Hepatocyte (in vitro differentiated cells): ENCODE data around the gene DOP1A. TPM values are rescaled to one million over a fixed set of nuclear protein-coding genes. Genes with fewer than 3 reads are reported as not detected.

Experiments
- DNase-seq: peaks from one replicate; pipeline ENCODE4 v3.0.0-alpha.2; 2016; ENCODE audit warnings: low spot score
- H2AFZ ChIP-seq: fragments of 200-600 bp; sonication (generic); 2 replicates; pipeline ENCODE4 v1.6.0; 2016; ENCODE audit warnings: antibody characterized with exemption, mild to moderate bottlenecking
- H3K27ac ChIP-seq: fragments of 200-600 bp; sonication (generic); 2 replicates; pipeline ENCODE4 v1.5.1; 2016; ENCODE audit warnings: mild to moderate bottlenecking
- H3K27me3 ChIP-seq: fragments of 200-600 bp; sonication (generic); 2 replicates; pipeline ENCODE4 v1.6.1; 2016
- H3K36me3 ChIP-seq: fragments of 200-600 bp; sonication (generic); replicated peaks from 2 replicates; pipeline ENCODE4 v1.5.1; 2016; ENCODE audit warnings: low read depth; ENCODE audit not compliant: insufficient read depth
- H3K4me1 ChIP-seq: fragments of 200-600 bp; sonication (generic); 2 replicates; pipeline ENCODE4 v1.5.1; 2016; ENCODE audit warnings: mild to moderate bottlenecking, moderate library complexity; ENCODE audit not compliant: insufficient read depth
- H3K4me2 ChIP-seq: fragments of 200-600 bp; sonication (generic); 2 replicates; pipeline ENCODE4 v1.6.0; 2016
- H3K4me3 ChIP-seq: fragments of 200-600 bp; sonication (generic); 2 replicates; pipeline ENCODE4 v1.5.1; 2016; ENCODE audit warnings: mild to moderate bottlenecking
- H3K79me2 ChIP-seq: fragments of 200-600 bp; sonication (generic); 2 replicates; pipeline ENCODE4 v1.6.0; 2017; ENCODE audit warnings: mild to moderate bottlenecking
- H3K9me2 ChIP-seq: fragments of 200-600 bp; sonication (generic); replicated peaks from 2 replicates; pipeline ENCODE4 v1.6.0; 2017; ENCODE audit warnings: mild to moderate bottlenecking; ENCODE audit not compliant: insufficient read depth
- H3K9me3 ChIP-seq: fragments of 200-600 bp; sonication (generic); 2 replicates; pipeline ENCODE4 v1.5.1; 2016; ENCODE audit warnings: low read depth, mild to moderate bottlenecking
- H4K20me1 ChIP-seq: fragments of 200-600 bp; sonication (generic); 2 replicates; pipeline ENCODE4 v1.6.0; 2016; ENCODE audit warnings: mild to moderate bottlenecking; ENCODE audit not compliant: insufficient read depth, poor library complexity, severe bottlenecking
- EZH2 ChIP-seq: fragments of 200-600 bp; sonication (generic); IDR thresholded peaks from 2 replicates; pipeline ENCODE4 v1.6.1; 2016; ENCODE audit warnings: antibody characterized with exemption, mild to moderate bottlenecking, borderline replicate concordance
- EZH2phosphoT487 ChIP-seq: fragments of 200-600 bp; sonication (generic); IDR thresholded peaks from one replicate; pipeline ENCODE4 v1.6.1; 2018; ENCODE audit warnings: antibody characterized with exemption, mild to moderate bottlenecking, low read depth, moderate library complexity; ENCODE audit not compliant: unreplicated experiment, severe bottlenecking
- WGBS: methylation state at CpG from one replicate; pipeline ENCODE4 v1.1.6; 2016; ENCODE audit warnings: low lambda C conversion rate; ENCODE audit errors: missing lambda C conversion rate; 5-methylcytosine and 5-hydroxymethylcytosine counted together
- polyA plus RNA-seq: library from polyadenylated mRNA; unstranded; fragments of >200 nt; fragmentation: Nextera tagmentation; extraction: Ambion mirVana; gene quantifications from 2 replicates; pipeline ENCODE4 v1.2.1, GENCODE V29; 2016
- total RNA-seq: library from RNA; depleted of rRNA; stranded (reverse); fragments of >200 nt; gene quantifications from 2 replicates; pipeline ENCODE4 v1.2.3, GENCODE V29; 2014
- TF ChIP-seq, protein P1 (sequence below): fragments of 200-600 bp; sonication (generic); IDR thresholded peaks from 2 replicates; pipeline ENCODE4 v1.5.1; 2016; ENCODE audit warnings: antibody characterized with exemption, mild to moderate bottlenecking; ENCODE audit not compliant: poor library complexity

The DOP1A gene
- total and polyA plus RNA-seq, 2 experiments from 2014 or later, result 3.6 to 34.5 TPM

DNA sequence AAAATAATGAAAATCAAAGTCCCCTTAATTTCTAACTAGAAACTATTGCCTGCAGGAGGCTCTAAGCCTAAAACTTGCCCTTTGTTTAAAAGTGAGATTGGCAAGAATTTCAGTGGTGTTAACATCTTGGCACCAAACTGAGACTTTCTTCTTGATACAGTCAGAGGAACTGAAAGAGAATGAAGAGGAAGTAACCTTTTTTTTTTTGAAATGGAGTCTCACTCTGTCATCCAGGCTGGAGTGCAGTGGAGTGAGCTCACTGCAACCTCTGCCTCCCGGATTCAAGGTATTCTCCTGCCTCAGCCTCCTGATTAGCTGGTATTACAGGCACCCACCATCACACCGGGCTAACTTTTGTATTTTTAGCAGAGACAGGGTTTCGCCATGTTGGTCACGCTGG, 3.6 kb downstream of the DOP1A start:
- Histone ChIP-seq H3K4me3 (no peak overlapping the region), H3K27ac (no peak overlapping the region), H3K36me3 (no peaks in the 10 kb centered on the region), H3K4me1 (peaks cover 9% of the 10 kb centered on the region), H4K20me1 (no peaks in the 10 kb centered on the region), H3K27me3 (no peaks in the 10 kb centered on the region), H3K79me2 (peaks cover 76% of the 10 kb centered on the region), H3K4me2 (no peak overlapping the region), H3K9me3 (no peaks in the 10 kb centered on the region), H2AFZ (no peak overlapping the region), H3K9me2 (no peaks in the 10 kb centered on the region)
- 93% methylated on average over 4 of the region's 4 CpGs for WGBS
- no peak for DNase-seq
- TF ChIP-seq EZH2phosphoT487 (no peak), EZH2 (no peak)
- TF ChIP-seq, protein P1, sequence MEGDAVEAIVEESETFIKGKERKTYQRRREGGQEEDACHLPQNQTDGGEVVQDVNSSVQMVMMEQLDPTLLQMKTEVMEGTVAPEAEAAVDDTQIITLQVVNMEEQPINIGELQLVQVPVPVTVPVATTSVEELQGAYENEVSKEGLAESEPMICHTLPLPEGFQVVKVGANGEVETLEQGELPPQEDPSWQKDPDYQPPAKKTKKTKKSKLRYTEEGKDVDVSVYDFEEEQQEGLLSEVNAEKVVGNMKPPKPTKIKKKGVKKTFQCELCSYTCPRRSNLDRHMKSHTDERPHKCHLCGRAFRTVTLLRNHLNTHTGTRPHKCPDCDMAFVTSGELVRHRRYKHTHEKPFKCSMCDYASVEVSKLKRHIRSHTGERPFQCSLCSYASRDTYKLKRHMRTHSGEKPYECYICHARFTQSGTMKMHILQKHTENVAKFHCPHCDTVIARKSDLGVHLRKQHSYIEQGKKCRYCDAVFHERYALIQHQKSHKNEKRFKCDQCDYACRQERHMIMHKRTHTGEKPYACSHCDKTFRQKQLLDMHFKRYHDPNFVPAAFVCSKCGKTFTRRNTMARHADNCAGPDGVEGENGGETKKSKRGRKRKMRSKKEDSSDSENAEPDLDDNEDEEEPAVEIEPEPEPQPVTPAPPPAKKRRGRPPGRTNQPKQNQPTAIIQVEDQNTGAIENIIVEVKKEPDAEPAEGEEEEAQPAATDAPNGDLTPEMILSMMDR, result no peak

DNA sequence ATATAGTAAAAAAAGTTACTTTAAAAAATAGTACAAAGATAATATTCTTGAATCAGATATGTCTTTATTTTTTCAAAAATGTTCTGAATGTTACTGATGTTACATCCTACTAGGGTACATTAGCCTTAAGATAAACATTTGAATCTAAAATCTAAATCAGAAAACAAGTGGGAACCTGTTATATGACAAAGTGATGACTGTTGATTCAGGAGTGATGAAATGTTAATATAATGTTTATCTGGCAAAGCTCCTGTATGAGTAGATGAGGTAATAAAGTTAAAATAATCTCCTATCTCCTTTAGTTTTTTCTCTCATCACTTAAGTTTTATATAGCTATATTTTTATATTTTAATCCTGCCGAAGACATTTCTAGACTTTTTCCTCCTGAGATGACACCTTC, 4.2 kb downstream of the DOP1A start:
- no peaks in the 10 kb centered on the region for H4K20me1 ChIP-seq
- H3K4me2 ChIP-seq, result no peak overlapping the region
- peaks cover 83% of the 10 kb centered on the region for H3K79me2 ChIP-seq
- H3K27me3 ChIP-seq, result no peaks in the 10 kb centered on the region
- no peak overlapping the region for H2AFZ ChIP-seq
- no peaks in the 10 kb centered on the region for H3K36me3 ChIP-seq
- TF ChIP-seq, protein P1, result no peak
- no peak for TF ChIP-seq EZH2phosphoT487
- TF ChIP-seq EZH2, result no peak
- WGBS, result 89% methylated on average over 1 of the region's 1 CpG
- H3K9me2 ChIP-seq, result no peaks in the 10 kb centered on the region
- H3K4me3 ChIP-seq, result no peak overlapping the region
- H3K9me3 ChIP-seq, result no peaks in the 10 kb centered on the region
- H3K27ac ChIP-seq, result no peak overlapping the region
- peaks cover 9% of the 10 kb centered on the region for H3K4me1 ChIP-seq
- DNase-seq, result no peak

DNA sequence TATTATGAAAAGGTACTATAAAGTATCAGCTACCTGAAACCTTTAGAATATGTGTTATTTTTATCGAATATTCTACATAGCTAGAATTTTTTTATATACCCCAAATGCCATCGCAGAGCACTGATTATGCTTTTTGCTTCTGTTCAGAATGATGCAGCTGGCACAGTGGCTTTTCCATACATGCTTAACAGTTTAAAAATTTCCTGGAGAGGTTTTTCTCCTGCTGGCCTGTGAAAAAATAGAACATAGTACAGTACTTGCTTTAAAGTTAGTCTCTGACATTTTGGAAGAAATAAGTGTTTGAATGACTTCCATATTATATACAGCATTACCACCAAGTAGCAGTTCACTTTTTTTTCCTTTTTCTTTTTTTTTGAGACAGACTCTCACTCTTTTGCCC, 5.3 kb downstream of the DOP1A start:
- Histone ChIP-seq H3K27me3 (no peaks in the 10 kb centered on the region), H3K79me2 (peaks cover 93% of the 10 kb centered on the region), H3K4me3 (no peak overlapping the region), H3K4me2 (no peak overlapping the region), H3K36me3 (no peaks in the 10 kb centered on the region), H4K20me1 (no peaks in the 10 kb centered on the region), H3K9me3 (no peaks in the 10 kb centered on the region), H3K4me1 (peaks cover 9% of the 10 kb centered on the region), H3K27ac (no peak overlapping the region), H3K9me2 (no peaks in the 10 kb centered on the region), H2AFZ (no peak overlapping the region)
- TF ChIP-seq EZH2 (no peak), EZH2phosphoT487 (no peak)
- TF ChIP-seq, protein P1, result no peak
- no peak for DNase-seq
- 96% methylated on average over 2 of the region's 2 CpGs for WGBS

DNA sequence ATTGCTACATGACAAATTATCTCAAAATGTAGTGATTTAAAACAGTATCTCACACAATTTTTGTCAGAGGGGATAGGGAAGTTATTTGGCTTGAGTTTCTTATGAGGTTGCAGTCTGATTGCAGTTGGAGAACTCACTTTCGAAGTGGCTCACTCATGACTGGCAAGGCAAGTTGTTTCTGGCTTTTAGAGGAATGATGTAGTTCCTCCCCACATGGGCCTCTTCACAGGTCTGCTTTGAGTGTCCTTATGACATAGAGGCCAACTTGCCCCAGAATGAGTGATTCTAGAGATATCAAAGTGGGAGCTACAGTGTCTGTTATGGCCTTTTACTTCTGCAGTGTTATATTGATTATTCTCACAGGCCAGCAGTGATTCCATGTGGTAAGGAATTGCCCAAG, 6.1 kb downstream of the DOP1A start:
- no peaks in the 10 kb centered on the region for H3K36me3 ChIP-seq
- H3K4me3 ChIP-seq, result no peak overlapping the region
- H3K79me2 ChIP-seq, result peaks cover 97% of the 10 kb centered on the region
- peaks cover 9% of the 10 kb centered on the region for H3K4me1 ChIP-seq
- 100% methylated on average over 1 of the region's 1 CpG for WGBS
- H3K9me3 ChIP-seq, result no peaks in the 10 kb centered on the region
- H4K20me1 ChIP-seq, result no peaks in the 10 kb centered on the region
- no peak overlapping the region for H3K27ac ChIP-seq
- H3K27me3 ChIP-seq, result no peaks in the 10 kb centered on the region
- DNase-seq, result no peak
- H3K4me2 ChIP-seq, result no peak overlapping the region
- H3K9me2 ChIP-seq, result no peaks in the 10 kb centered on the region
- TF ChIP-seq EZH2, result no peak
- TF ChIP-seq, protein P1, result no peak
- no peak for TF ChIP-seq EZH2phosphoT487
- H2AFZ ChIP-seq, result no peak overlapping the region
